HG03571 (cell line): ENCODE measurements around the gene PTH1R.

Source experiments
- ATAC-seq: cut with Tn5 transposase; IDR thresholded peaks from one replicate; pipeline ENCODE4 v1.9.1; 2021; ENCODE audit not compliant: unreplicated experiment

The PTH1R gene

DNA sequence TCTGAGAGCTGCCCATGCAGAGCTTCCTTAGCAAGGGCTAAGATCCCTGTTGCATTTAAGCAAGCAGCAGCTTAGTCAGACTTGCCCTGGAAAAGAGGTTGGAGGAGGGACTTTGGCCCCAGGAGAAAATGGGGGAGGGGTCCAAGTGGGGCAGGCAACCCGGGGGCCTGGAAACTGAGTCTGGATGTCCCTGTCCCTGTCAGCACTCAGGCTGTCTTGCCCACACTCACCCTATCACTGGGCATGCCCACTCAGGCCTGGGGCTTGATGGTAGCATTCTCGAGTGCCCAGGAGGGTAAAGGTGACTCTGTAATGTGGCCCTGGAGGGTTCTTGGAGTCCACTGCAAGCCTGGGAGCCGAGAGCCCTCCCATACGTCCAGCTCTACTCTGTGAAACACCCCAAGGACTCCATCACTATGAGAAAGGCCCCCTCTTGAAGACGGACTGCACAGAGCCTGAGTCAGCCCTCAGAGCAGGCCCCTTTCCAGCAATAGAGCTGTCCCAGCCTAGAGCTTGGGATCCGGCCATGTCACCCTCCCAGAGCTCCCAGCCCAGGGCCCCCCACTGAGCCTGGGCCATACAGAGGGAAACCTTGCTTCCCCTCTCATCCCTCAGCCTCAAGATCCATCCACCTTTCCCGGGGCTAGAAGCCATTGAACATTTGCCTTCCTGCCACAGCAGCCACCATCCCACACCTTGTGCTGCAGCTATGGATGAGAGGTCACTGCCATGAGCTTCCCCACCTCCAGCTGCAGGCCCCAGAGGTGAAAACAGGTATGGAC, 27.6 kb upstream of the PTH1R start:
- ATAC-seq, result no peak

GRCh38 chr3:46850468-46850779, 27.1 kb upstream of the PTH1R start:
- no peak for ATAC-seq

DNA sequence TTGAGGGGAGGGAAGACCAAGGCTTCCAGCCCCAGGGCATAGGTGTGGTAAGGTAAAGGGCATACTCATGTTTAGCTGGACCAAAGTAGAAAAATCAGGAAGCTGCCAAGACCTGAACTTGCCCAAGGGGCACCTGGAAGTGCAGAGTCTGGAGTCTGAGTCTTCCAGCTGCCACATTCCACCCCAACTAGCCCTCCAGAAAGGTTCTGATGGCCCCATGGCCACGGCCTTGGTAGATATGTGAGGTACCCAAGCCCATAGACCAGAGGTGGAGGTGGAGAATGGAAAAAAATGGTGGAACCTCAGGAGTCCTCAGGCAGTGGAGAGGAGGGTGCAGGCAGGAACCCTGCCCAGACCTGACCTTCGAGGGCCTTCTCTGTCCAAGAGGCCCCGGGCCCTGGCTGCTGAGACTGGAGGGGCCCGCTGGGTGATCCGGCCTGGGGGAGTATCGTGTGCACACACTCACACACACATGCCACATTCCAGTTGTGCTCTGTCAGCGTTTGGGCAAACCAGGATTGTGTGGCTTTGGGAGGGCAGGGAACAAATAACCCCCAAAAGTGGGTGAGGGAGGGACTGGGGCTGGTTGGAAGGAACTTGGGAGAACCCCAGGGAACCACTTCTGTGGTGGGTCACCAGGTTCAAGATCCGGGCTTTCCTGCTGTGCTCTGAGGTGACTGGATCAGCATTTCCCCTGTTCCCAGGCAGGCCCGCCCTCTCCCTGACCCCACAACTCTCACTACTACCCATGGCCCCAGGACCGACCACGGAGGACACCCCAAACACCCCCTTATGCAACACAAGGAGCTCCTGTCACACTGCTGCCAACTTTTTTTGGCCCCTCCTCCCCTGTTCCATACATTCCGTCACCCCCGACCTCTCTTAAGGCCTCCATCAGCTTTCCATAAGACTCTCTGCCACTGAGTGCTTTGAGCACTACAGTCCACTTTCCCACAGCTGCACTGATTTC, 25.9 kb upstream of the PTH1R start:
- ATAC-seq, result no peak

DNA sequence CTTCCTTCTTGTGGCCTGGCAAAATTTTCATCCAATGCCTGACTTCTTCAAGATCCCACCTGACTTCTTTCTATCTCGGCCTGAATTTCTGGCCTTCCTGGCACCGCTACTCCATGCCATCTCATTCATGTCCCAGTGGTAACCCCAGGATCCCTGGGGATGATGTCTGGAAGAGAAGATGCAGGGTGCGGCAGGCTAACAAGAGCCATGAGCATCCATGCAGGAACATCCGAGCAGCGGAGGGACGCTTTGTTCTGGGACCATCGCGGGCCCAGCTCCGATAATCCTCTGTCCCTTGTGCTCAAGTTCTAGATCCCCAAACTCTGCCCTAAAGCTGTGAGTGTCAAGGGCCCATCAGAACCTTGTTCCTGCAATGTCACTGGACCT, 25.2 kb upstream of the PTH1R start:
- no peak for ATAC-seq

DNA sequence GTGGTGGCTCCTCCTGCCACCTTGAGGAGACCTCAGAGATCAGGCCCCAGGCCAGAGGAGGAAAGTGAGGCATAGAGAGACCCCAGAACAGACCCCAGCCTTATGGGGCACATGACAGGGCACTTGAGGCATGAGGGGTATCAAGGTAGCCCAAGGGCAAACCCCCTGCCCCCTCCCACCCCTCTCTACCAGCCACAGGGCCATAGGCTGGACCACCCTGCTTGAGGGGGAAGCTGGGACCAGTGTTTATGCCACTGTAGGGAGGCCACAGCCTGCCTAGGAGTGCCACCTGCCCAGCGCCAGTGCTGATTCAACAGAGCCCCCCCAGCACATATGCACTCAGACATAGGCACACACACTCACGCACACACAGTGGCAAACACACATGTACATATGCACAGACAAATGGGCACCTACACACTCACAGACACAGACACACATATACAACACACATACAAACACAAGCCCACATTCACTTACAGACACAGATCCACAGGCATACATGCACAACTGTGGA, 24.6 kb upstream of the PTH1R start:
- no peak for ATAC-seq

DNA sequence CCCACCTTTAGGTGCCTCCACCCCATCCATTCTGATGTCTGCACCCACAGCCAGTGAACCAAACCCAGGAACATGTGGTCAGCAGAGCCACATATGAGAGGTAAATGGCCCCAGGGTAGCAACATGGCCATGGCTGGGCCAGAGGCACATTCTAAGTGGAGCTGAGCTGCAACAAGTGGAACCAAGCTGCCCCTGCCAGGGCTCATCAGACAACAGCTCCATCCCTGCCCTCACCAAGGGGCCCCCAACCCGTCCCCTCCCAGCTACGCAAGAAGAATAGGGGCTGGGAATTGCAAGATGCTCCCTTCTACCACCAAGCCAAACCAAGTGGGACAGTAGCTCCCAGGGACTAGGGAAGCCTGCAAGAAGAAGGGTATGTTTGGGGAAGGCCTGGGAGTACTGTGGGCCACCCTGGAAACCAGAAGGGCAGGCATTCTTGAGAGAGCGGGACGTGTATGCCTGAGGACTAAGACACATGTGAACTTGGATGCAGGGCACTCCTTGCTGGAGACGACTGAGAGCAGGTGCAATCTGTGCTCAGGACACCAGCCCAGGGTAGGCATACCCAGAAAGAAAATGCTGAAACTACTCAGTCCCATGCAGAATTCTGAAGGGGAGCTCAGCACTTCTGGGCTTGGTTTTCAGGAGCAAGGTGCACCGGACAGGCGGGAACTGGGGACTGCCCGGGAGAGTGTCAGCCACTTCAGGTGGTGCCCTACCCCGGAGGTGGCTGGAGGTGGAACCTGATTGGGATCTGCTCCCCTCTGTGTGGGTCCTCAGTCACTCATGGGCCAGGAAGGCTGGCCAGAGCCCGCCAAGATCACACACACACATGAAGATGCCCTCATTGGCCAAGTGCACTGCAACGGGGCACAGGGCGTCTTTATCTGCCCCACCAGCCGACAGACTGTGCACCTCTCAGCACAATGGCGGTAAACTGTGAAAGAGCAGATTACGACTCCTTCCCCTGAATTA, 23.8 kb upstream of the PTH1R start:
- ATAC-seq, result no peak

DNA sequence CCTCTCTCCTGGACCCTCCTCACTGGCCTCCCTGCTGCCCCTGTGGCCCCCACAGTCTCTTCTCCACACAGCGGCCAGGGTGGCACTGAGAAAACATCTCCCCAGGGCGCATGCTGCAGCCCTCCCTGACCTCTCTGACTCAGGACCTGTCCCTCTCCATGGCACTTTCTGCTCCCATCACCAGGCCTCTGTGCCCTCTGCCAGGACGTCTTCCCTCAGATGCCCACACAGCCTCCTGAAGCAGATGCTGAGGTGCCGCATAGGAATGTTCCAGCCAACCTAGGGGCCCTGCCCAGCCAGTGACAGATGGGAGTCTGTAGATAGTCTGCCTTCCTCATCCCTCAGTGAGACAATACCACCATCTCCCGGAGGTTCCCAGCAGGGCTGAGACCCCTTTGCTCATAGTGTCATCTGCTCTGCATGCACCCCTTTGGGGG, 22.9 kb upstream of the PTH1R start:
- ATAC-seq, result no peak

GRCh38 chr3:46856576-46857471, 20.7 kb upstream of the PTH1R start:
- no peak for ATAC-seq

DNA sequence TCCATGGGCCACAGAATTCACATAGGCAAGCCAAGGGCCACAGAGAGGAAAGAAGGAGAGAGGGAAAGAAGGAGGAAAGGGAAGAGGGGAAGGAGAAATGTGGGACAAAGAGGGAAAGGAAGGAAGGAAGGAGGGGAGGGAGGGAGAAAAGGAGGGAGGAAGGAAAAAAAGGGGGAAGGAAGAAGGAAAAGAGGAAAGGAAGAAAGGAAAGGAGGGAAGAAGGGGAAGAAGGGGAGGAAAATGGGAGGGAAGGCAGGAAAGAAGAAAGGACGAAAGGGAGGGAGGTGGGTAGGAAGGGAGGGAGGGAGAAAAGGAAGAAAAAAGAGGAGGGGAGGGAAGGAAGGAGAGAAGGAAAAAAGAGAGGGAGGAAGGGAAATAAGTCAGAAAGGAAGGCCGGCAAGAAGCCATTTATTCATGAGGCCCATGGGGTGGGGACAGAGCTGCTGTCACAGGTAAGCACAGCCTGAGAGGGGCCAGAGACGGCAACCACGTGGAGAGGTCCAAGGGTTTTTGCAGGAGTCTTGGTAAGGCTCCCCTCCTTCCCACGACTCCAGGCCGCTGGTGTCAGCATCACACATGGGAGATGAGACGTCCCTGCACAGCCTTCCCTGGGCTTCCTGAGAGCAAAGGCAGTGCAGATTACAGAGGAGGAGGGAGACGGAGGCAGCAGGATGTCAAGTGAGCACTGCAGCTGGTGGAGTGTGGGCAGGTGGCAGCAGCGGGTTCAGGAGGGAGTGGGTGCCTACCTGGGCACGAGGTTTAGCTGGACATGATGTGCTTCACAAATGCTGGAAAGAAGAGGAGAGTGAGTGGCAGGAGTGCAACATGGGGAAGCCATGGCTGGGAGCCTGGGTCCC, 19.8 kb upstream of the PTH1R start:
- ATAC-seq, result no peak

GRCh38 chr3:46858456-46858855, 19.1 kb upstream of the PTH1R start:
- ATAC-seq, result no peak

DNA sequence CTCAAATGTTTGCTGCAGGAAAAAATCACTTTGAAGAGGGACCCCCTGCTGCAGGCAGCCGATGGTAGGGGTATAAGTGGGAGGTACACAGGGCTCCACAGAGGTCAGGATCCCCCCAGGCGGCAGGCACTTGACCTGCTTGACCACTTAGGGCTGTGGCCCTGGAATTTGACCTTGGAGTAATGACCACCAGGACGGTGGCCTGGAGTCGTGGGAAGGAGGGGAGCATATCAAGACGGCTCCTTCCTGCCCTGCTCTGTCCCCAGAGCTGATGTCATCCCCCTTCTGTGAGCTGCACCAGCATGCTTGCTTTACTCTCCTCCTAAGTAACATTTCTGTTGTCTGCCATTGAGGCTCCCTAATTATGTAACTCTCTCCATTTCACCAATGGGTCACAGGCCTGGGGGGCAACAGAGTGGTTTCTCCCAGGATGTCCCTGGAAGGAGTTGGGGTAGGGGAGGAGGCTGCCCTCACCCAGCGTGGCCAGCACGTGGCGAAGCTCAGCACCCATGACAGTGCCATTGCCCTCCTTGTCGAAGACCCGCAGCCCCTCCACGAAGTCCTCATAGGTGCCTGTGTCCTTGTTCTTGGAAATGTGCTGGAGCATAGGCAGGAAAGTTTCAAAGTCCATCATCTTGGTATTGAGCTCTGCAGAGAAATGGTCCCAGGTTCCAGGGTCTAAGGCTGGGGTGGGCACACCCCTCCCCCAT, 18.4 kb upstream of the PTH1R start:
- no peak for ATAC-seq

DNA sequence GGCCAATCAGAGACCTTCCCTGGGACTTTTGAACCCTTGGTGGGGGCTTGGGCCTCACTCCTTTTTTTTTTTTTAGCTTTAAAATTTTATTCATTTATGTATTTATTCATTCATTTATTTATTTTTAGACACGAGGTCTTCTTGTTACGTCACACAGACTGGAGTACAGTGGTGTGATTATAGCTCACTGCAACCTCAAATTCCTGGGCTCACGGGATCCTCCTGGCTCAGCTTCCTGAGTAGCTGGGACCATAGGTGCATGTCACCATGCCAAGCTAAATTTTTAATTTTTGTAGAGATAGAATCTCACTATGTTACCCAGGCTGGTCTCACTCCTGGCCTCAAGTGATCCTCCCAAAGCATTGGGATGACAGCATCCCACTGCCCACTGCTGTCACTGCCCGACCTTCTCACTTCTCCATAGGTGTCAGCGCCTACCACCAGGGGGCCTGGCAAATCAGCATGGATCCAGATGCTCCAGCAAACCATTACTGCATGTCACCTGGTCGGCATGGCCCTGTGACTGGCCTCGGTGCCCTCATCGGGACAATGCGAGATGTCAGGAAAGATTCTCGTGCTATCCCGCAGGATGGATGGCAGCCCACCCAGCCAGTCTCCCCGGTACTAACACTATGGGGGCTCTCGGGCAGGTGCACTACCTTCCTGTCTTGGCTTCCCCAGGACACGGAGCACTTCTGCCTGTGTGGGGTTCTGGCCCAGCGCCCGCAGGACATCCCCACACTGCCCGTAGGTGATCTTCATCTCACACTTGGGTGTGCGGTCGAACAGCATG, 17.3 kb upstream of the PTH1R start:
- ATAC-seq, result no peak

GRCh38 chr3:46860810-46861604, 16.5 kb upstream of the PTH1R start:
- ATAC-seq, result no peak

GRCh38 chr3:46861605-46862368, 15.7 kb upstream of the PTH1R start:
- ATAC-seq, result no peak

GRCh38 chr3:46862369-46863025, 15.0 kb upstream of the PTH1R start:
- ATAC-seq, result no peak
